ENCODE measurements around the gene GDF2. TPM values are rescaled to one million over a fixed set of nuclear protein-coding genes. Genes with fewer than 3 reads are reported as not detected.
A peak's percentile ranks its signal among the peaks of the same experiment; 100 is the strongest.

The GDF2 gene
- total RNA-seq, 3 donors from 2014 or later (not counting 1 experiment from before 2014, with no cell fraction given), result not detected

DNA sequence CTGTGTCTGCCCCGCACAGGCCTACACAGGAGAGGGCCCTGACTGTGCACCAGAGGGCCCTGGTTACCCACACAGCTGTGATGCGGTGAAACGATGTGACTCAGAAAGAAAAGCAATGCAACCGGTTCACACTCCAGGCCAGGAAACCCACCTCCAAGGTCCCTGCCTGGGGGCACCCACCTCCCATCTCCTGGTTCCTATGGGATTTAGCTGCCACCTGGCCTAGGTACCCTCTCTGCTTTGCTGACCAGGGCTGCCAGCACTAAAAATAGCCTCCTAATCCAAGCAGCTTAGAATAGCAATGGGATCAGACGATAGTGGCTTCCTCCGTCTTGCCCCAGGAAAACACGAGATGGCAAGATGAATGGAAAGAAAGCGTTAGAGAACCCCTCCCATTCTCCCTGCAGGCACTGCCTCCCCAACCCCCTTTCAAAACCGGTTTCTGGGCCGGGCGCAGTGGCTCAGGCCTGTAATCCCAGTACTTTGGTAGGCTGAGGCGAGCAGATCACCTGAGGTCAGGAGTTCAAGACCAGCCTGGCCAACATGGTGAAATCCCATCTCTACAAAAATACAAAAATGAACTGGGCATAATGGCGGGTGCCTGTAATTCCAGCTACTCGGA, 38.3 kb downstream of the GDF2 start:
- no peaks in the 10 kb centered on the region for H3K4me1 ChIP-seq (ENCODE audit: control insufficient read depth, insufficient read depth, low read length)
- no peaks in the 10 kb centered on the region for H3K9me3 ChIP-seq (ENCODE audit: control insufficient read depth, insufficient read depth, low read length)
- H3K9me3 Mint-ChIP-seq, result no peaks in the 10 kb centered on the region
- WGBS (ENCODE audit: insufficient coverage), result 87% methylated on average over 14 of the region's 14 CpGs
- H3K36me3 Mint-ChIP-seq, result no peaks in the 10 kb centered on the region
- H3K27ac ChIP-seq (ENCODE audit: low read length), result no peak overlapping the region
- DNase-seq (no peak), ATAC-seq (no peak)
- no peak overlapping the region for H3K4me3 Mint-ChIP-seq
- no peak overlapping the region for H3K4me3 ChIP-seq (ENCODE audit: low read length)
- intact Hi-C loops (cut with micrococcal nuclease), result no loop called here
- no peak overlapping the region for H3K27ac Mint-ChIP-seq
- no peaks in the 10 kb centered on the region for H3K27me3 ChIP-seq (ENCODE audit: control insufficient read depth, insufficient read depth, low read length)
- H3K36me3 ChIP-seq (ENCODE audit: control insufficient read depth, insufficient read depth, low read length), result no peaks in the 10 kb centered on the region
- H3K27me3 Mint-ChIP-seq (ENCODE audit: low read depth in 2 of 2), result peaks cover 0 to 4% of the 10 kb centered on the region in 2 donors
- H3K4me1 Mint-ChIP-seq, result no peaks in the 10 kb centered on the region
- TF ChIP-seq CTCF (IDR thresholded peaks at IDR 0.05), result no peak

DNA sequence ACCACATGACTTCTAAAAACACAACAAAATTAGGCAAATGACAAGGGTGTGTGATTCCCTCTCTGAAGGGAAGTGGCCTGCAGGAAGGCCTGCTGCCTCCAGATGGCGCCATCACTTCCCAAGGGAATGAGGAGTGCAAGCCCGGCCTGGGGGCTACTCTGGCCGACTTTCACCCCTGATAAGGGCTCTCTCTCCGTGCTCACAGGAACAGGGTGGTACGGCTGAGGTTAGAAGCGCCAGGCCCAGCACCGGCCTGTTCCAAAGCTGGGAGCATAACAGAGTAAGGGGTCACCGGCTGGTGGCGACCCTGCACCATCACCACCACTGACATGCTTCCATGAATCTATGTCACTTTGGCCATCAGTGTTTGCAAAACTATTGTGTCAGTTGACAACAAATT, 39.0 kb downstream of the GDF2 start:
- no peaks in the 10 kb centered on the region for H3K4me1 ChIP-seq (ENCODE audit: control insufficient read depth, insufficient read depth, low read length)
- WGBS (ENCODE audit: insufficient coverage), result 58% methylated on average over 9 of the region's 9 CpGs
- ATAC-seq (peak in 1 of 3 donors; percentile 36), DNase-seq (peak in 1 of 2 donors; percentile 36)
- Mint-ChIP-seq H3K36me3 (no peaks in the 10 kb centered on the region), H3K27me3 (ENCODE audit: low read depth in 2 of 2) (peaks cover 0 to 7% of the 10 kb centered on the region in 2 donors), H3K4me3 (no peak overlapping the region), H3K9me3 (no peaks in the 10 kb centered on the region), H3K27ac (no peak overlapping the region), H3K4me1 (no peaks in the 10 kb centered on the region)
- no peaks in the 10 kb centered on the region for H3K27me3 ChIP-seq (ENCODE audit: control insufficient read depth, insufficient read depth, low read length)
- no peaks in the 10 kb centered on the region for H3K36me3 ChIP-seq (ENCODE audit: control insufficient read depth, insufficient read depth, low read length)
- TF ChIP-seq CTCF (IDR thresholded peaks at IDR 0.05), result peak; percentile 26
- no peak overlapping the region for H3K4me3 ChIP-seq (ENCODE audit: low read length)
- no peak overlapping the region for H3K27ac ChIP-seq (ENCODE audit: low read length)
- H3K9me3 ChIP-seq (ENCODE audit: control insufficient read depth, insufficient read depth, low read length), result no peaks in the 10 kb centered on the region
- intact Hi-C loops (cut with micrococcal nuclease), result no loop called here

- H3K4me3 ChIP-seq (ENCODE audit: low read length), result no peak overlapping the region
- Mint-ChIP-seq H3K27me3 (ENCODE audit: low read depth in 2 of 2) (peaks cover 0 to 7% of the 10 kb centered on the region in 2 donors), H3K27ac (no peak overlapping the region), H3K9me3 (no peaks in the 10 kb centered on the region), H3K4me3 (no peak overlapping the region), H3K36me3 (no peaks in the 10 kb centered on the region), H3K4me1 (no peaks in the 10 kb centered on the region)
- TF ChIP-seq CTCF (IDR thresholded peaks at IDR 0.05), result no peak
- no peak for ATAC-seq
- DNase-seq, result no peak
- WGBS (ENCODE audit: insufficient coverage), result 90% methylated on average over 3 of the region's 3 CpGs
- no peaks in the 10 kb centered on the region for H3K36me3 ChIP-seq (ENCODE audit: control insufficient read depth, insufficient read depth, low read length)
- no peak overlapping the region for H3K27ac ChIP-seq (ENCODE audit: low read length)
- no peaks in the 10 kb centered on the region for H3K9me3 ChIP-seq (ENCODE audit: control insufficient read depth, insufficient read depth, low read length)
- H3K4me1 ChIP-seq (ENCODE audit: control insufficient read depth, insufficient read depth, low read length), result no peaks in the 10 kb centered on the region
- intact Hi-C loops (cut with micrococcal nuclease), result no loop called here
- H3K27me3 ChIP-seq (ENCODE audit: control insufficient read depth, insufficient read depth, low read length), result no peaks in the 10 kb centered on the region
Observed at GRCh38 chr10:47362199-47362598, 39.9 kb downstream of the GDF2 start.

DNA sequence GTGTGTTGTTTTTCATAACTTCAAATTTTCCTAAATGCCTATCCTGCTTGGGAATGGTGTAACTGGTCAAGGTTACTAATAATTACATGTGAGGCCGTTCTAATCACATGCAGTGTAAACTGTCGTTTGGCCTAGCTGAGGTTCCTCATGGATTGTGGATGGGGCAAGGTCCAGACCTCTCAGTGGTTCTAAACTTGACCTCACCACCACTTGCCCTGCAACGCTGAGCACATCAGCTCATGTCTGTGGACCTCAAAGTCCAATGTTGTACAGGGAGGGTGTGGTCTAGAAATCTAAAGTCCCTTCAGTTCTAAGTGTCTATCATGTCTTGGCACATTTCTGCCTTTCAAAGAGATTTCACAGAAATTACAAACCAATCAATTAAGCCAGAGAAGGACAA, 41.5 kb downstream of the GDF2 start:
- Histone ChIP-seq H3K27ac (ENCODE audit: low read length) (no peak overlapping the region), H3K9me3 (ENCODE audit: control insufficient read depth, insufficient read depth, low read length) (no peaks in the 10 kb centered on the region), H3K36me3 (ENCODE audit: control insufficient read depth, insufficient read depth, low read length) (no peaks in the 10 kb centered on the region), H3K4me3 (ENCODE audit: low read length) (no peak overlapping the region), H3K4me1 (ENCODE audit: control insufficient read depth, insufficient read depth, low read length) (no peaks in the 10 kb centered on the region), H3K27me3 (ENCODE audit: control insufficient read depth, insufficient read depth, low read length) (no peaks in the 10 kb centered on the region)
- 86% methylated on average over 3 of the region's 3 CpGs for WGBS (ENCODE audit: insufficient coverage)
- Mint-ChIP-seq H3K36me3 (no peaks in the 10 kb centered on the region), H3K27me3 (ENCODE audit: low read depth in 2 of 2) (peaks cover 0 to 9% of the 10 kb centered on the region in 2 donors), H3K4me1 (no peaks in the 10 kb centered on the region), H3K4me3 (no peak overlapping the region), H3K9me3 (no peaks in the 10 kb centered on the region), H3K27ac (no peak overlapping the region)
- no peak for ATAC-seq
- TF ChIP-seq CTCF (IDR thresholded peaks at IDR 0.05), result no peak
- intact Hi-C loops (cut with micrococcal nuclease), result no loop called here
- DNase-seq, result no peak
